Ovary (tissue), 9 donors: ENCODE measurements around the gene PADI6. TPM values are rescaled to one million over a fixed set of nuclear protein-coding genes. Genes with fewer than 3 reads are reported as not detected.

Experiments used
- DNase-seq, 5 donors: peaks; one replicate each; pipeline ENCODE4 v3.0.0-alpha.2; 2019 to 2020
- H3K27ac ChIP-seq, 2 donors: fragments of 200-600 bp; one replicate each; pipeline versions ENCODE4 v1.5.1 to v1.8.0; 2019 to 2022
- H3K27me3 ChIP-seq: fragments of 200-600 bp; one replicate; pipeline ENCODE4 v1.8.0; 2022
- H3K36me3 ChIP-seq: fragments of 200-600 bp; sonication (generic); one replicate; pipeline ENCODE4 v1.5.1; 2019
- H3K4me1 ChIP-seq: one replicate; pipeline ENCODE4 v1.8.1; 2013; ENCODE audit warnings: mild to moderate bottlenecking, moderate library complexity; ENCODE audit not compliant: insufficient read depth
- H3K4me3 ChIP-seq: fragments of 200-600 bp; sonication (generic); one replicate; pipeline ENCODE4 v1.5.1; 2017
- H3K9me3 ChIP-seq, 2 donors: fragments of 200-600 bp in 1 of 2; sonication (generic) in 1 of 2; one replicate each; pipeline versions ENCODE4 v1.5.1 to v1.8.1; 2013 to 2019; ENCODE audit warnings: mild to moderate bottlenecking in 1 of 2, moderate library complexity in 1 of 2
- CTCF ChIP-seq, 3 donors: fragments of 450-650 bp in 2 of 3; fragments of 200-600 bp in 1 of 3; IDR thresholded peaks; one replicate each; pipeline versions ENCODE4 v1.5.1 to v1.8.0; 2016 to 2022; ENCODE audit warnings: antibody characterized with exemption in 3 of 3, mild to moderate bottlenecking in 1 of 3
- EP300 ChIP-seq: sonication (generic); formaldehyde crosslinking; IDR thresholded peaks from one replicate; pipeline ENCODE4 v1.6.1; 2017; ENCODE audit warnings: antibody characterized with exemption
- POLR2A ChIP-seq: fragments of 450-650 bp; IDR thresholded peaks from one replicate; pipeline ENCODE4 v1.6.1; 2017; ENCODE audit warnings: antibody characterized with exemption, mild to moderate bottlenecking, moderate library complexity
- WGBS, 3 donors: extraction: QIAGEN DNeasy Blood & Tissue Kit in 1 of 3; methylation state at CpG; one replicate each; pipeline versions ENCODE4 v1.1.5 to v1.1.7; 2013 to 2017; 5-methylcytosine and 5-hydroxymethylcytosine counted together
- intact Hi-C, 4 donors: fragments of 100-400 bp; cut with DNase I; formaldehyde crosslinking; loops; one replicate each; pipeline versions ENCODE4 v1.11.0 to v1.15.1; 2022 to 2023
- polyA plus RNA-seq, 2 donors: library from polyadenylated mRNA; stranded (reverse); fragments of 200-250 nt in 1 of 2; fragments of 350-450 nt in 1 of 2; fragmentation: Illumina TruSeq in 1 of 2; extraction: RNeasy Lipid Tissue Mini Kit (QIAGEN cat#74804) in 1 of 2; gene quantifications; one replicate each; pipeline ENCODE4 v1.2.3, GENCODE V29; 2013 to 2014
- total RNA-seq, 7 donors: library from RNA; depleted of rRNA in 2 of 7; stranded (reverse); fragments of >200 nt in 2 of 7; fragmentation: NEBNext Ultra II Directional in 3 of 7; extraction: Animal tissue kit (Norgen Biotek cat#: 25700) in 3 of 7; gene quantifications; one replicate each; pipeline versions ENCODE4 v1.1.0 to v1.2.4, GENCODE V29; 2016 to 2023
- donor health status: DM: no; HTN: no; CAD: no; lungs with moderate emphysema.
- donor health status: DM: no; HTN: no; CAD: no.
- donor health status: Bipolar disorder and iron deficiency.
- donor health status: DM: yes; HTN: yes; CAD: no.
- donor health status: DM: no; HTN: no; CAD: no.
- donor health status: DM: yes; HTN: yes; CAD: no.

The PADI6 gene
- total and polyA plus RNA-seq, 9 donors = 0.10 to 4.3 (median 0.18) TPM; not detected in 6

DNA sequence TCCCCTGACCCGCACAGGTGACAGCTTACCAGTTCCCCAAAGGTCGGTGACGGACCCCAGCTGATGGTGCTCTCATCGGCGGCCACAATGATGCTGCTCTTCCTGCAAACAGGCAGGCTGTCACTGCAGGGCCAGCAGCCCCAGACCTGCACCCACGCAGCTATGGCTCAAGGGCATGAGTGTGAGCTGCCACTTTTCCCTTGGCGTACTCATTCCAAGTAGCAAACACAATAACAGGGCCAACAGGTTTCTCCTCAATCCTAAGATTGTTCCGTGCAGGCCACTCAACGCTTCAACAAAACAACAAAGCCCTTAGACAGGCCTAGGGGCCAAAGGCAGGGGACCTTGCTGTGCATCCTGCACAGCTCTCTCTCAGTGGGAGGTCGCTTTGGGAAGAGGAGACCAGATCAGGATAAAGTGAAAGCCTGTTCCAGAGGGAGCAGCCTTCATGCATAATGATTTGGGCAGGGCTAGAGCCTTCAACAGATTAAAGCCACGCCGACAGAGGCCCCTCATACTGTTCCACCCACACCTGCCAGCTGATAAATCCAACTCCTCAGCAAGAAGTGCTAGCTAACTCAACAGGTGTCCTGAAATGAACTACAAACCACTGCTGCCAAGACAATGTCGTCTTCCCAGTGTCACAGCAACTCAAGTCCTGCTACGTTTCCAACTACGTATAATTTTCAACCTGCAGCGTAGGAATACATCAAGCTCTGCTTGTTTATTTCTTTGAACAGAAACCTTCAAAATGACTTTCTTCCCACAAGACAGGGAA lies 40.3 kb downstream of the PADI6 start:
- intact Hi-C loops = loop anchor here in 1 of 4 donors (10.0 kb wide), 1 partner anchor 193 kb away; no protein-coding TSS in a partner anchor
- no peak overlapping the region for H3K27ac ChIP-seq
- H3K9me3 ChIP-seq = no peaks in the 10 kb centered on the region
- H3K27me3 ChIP-seq = no peaks in the 10 kb centered on the region
- TF ChIP-seq EP300 (no peak), POLR2A (no peak), CTCF (IDR thresholded peaks at IDR 0.05) (no peak)
- H3K4me3 ChIP-seq = no peak overlapping the region
- H3K4me1 ChIP-seq = no peaks in the 10 kb centered on the region
- H3K36me3 ChIP-seq = peaks cover 2% of the 10 kb centered on the region
- no peak for DNase-seq
- 68 to 88% (median 74%) methylated on average over 16 of the region's 16 CpGs for WGBS, 3 donors

GRCh38 chr1:17414022-17414421 lies 42.0 kb downstream of the PADI6 start:
- intact Hi-C loops = loop anchor here in 1 of 4 donors (10.0 kb wide), 1 partner anchor 191 kb away; no protein-coding TSS in a partner anchor
- Histone ChIP-seq H3K36me3 (peaks cover 2% of the 10 kb centered on the region), H3K27me3 (no peaks in the 10 kb centered on the region), H3K4me1 (no peaks in the 10 kb centered on the region), H3K27ac (no peak overlapping the region), H3K9me3 (no peaks in the 10 kb centered on the region), H3K4me3 (no peak overlapping the region)
- TF ChIP-seq EP300 (no peak), POLR2A (no peak), CTCF (IDR thresholded peaks at IDR 0.05) (no peak)
- 79 to 92% (median 82%) methylated on average over 2 of the region's 2 CpGs for WGBS, 3 donors
- DNase-seq = no peak

DNA sequence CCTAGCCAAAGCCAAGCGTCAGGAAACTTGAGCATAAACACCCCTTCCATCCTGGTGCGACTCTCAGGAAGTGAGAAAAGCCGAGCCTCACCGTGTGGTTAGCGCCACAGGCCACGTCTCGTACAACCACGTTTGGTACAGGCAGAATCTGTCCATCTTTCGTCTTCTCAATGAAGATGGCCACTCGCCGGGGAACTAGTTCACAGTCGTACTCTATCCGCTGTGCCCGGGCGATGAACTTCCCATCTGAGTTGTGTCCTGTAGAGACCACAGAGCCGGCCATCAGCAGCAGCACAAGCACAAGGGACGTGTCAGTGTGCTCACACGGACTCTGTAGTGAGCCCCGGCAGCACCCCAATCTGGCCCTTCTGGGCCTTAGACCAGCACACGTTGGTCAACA lies 44.4 kb downstream of the PADI6 start:
- Histone ChIP-seq H3K27ac (no peak overlapping the region), H3K27me3 (no peaks in the 10 kb centered on the region), H3K9me3 (no peaks in the 10 kb centered on the region), H3K4me3 (no peak overlapping the region), H3K4me1 (no peaks in the 10 kb centered on the region), H3K36me3 (peaks cover 2% of the 10 kb centered on the region)
- TF ChIP-seq CTCF (IDR thresholded peaks at IDR 0.05) = no peak
- no peak for TF ChIP-seq POLR2A
- no peak for TF ChIP-seq EP300
- intact Hi-C loops = loop anchor here in 1 of 4 donors (10.0 kb wide), 1 partner anchor 188 kb away; no protein-coding TSS in a partner anchor
- WGBS, 3 donors = 93% methylated on average over 20 of the region's 20 CpGs
- no peak for DNase-seq

DNA sequence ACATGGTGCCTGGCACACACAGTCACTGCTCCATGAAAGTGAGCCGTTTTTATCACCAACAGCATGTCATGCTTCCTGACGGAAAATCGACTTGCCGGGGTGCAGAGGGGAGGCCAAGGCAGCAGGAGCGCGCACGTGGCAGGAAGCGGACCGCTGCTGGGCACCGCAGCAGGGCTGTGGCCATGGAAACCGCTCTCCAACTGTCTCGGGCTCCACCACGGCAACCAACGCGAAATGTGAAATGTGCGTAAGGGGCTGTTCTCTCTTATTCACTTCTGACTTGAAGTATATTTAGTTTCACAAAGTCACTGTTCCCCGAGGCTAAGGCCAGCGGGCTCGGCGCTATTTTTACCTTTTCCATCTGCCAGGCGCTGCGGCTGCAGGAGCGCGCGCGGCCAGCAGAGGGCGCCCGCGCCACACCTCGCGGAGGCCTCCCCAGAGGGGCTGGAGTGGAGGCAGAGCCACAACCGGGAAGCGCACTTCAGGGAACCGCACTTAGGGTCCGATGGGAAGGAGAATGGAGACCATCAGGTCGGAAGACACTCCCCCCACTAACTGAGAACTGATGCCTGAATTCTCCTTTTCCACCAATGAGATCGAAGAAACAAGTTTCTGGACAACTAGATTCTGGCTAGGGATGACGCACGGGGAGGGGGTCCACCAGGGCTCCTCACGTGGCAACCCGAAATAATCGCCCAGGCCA lies 47.8 kb downstream of the PADI6 start:
- intact Hi-C loops = loop anchor here in 3 of 4 donors (5.0 to 10.0 kb wide), 2 partner anchors 185 to 188 kb away; no protein-coding TSS in a partner anchor
- TF ChIP-seq POLR2A (no peak), CTCF (IDR thresholded peaks at IDR 0.05) (peak; percentile 89 to 99 (median 93)), EP300 (no peak)
- 40 to 51% (median 40%) methylated on average over 42 of the region's 42 CpGs for WGBS, 3 donors
- H3K9me3 ChIP-seq = no peaks in the 10 kb centered on the region
- H3K27me3 ChIP-seq = no peaks in the 10 kb centered on the region
- no peak overlapping the region for H3K27ac ChIP-seq
- H3K4me1 ChIP-seq = peaks cover 17% of the 10 kb centered on the region
- DNase-seq = peak; percentile 67 to 87 (median 81)
- no peak overlapping the region for H3K4me3 ChIP-seq
- no peaks in the 10 kb centered on the region for H3K36me3 ChIP-seq
